ENCODE results near the gene C7. TPM values are rescaled to one million over a fixed set of nuclear protein-coding genes. Genes with fewer than 3 reads are reported as not detected.

C7 gene
- total RNA-seq, 1 experiment from 2014 or later: 0.74 TPM

GRCh38 chr5:41009232-41009631, 99.9 kb downstream of the C7 start:
- no peaks in the 10 kb centered on the region for H3K9me2 ChIP-seq (ENCODE audit: insufficient read depth)
- no TSS peak for BruUV-seq (replicated peaks)
- H4K20me1 ChIP-seq (ENCODE audit: insufficient read depth): no peaks in the 10 kb centered on the region
- no peak overlapping the region for H3K4me3 ChIP-seq (replicated peaks in 1 of 2; ENCODE audit: low read depth in 1 of 2, low read length in 2 of 2)
- no peak overlapping the region for H2AFZ ChIP-seq (ENCODE audit: low read depth, low read length, poor library complexity, severe bottlenecking)
- TF ChIP-seq JUND (IDR thresholded peaks at IDR 0.05): peak; percentile 49
- TF ChIP-seq SP1 (IDR thresholded peaks at IDR 0.05; ENCODE audit: low read depth): peak; percentile 60; the same call in 1 of the 2 replicates
- TF ChIP-seq FOSL1 (IDR thresholded peaks at IDR 0.05; ENCODE audit: low read depth): peak; percentile 77
- TF ChIP-seq ZBTB33 (IDR thresholded peaks at IDR 0.05; ENCODE audit: extremely low read depth, insufficient replicate concordance, low read length): no peak
- H3K4me1 ChIP-seq (ENCODE audit: control insufficient read depth in 1 of 2, insufficient read depth in 2 of 2, low read length in 2 of 2): peaks cover 0 to 7% of the 10 kb centered on the region in 2 experiments; a peak in 1 of 4 replicates
- ChIA-PET RAD21 (ENCODE audit: low non-redundant PET in 1 of 2, low total read pairs in 2 of 2, uncharacterized antibody in 2 of 2, unreplicated experiment in 2 of 2) (no interaction called here), CTCF (no interaction called here), POLR2A (no interaction called here)
- no peaks in the 10 kb centered on the region for H3K9me3 ChIP-seq (ENCODE audit: control insufficient read depth in 1 of 2, insufficient read depth in 1 of 2, low read depth in 1 of 2, low read length in 2 of 2)
- DNase-seq (ENCODE audit: low read depth, low spot score) (peak; percentile 26), ATAC-seq (0 out of 2 replicates have a peak, but pooled peaks have one; percentile 22)
- no peaks in the 10 kb centered on the region for H3K36me3 ChIP-seq (ENCODE audit: control insufficient read depth in 1 of 2, insufficient read depth in 2 of 2, low read length in 2 of 2)
- H3K79me2 ChIP-seq (ENCODE audit: insufficient read depth, low read length): no peaks in the 10 kb centered on the region
- H3K4me2 ChIP-seq (ENCODE audit: low read length): 0 out of 2 replicates have a peak overlapping the region, but pooled peaks have one; percentile 21
- H3K9ac ChIP-seq (ENCODE audit: low read length): no peak overlapping the region
- H3K27me3 ChIP-seq (ENCODE audit: insufficient read depth, low read length): no peaks in the 10 kb centered on the region
- intact Hi-C loops (cut with micrococcal nuclease): no loop called here
- H3K27ac ChIP-seq (ENCODE audit: low read depth, low read length): no peak overlapping the region

DNA sequence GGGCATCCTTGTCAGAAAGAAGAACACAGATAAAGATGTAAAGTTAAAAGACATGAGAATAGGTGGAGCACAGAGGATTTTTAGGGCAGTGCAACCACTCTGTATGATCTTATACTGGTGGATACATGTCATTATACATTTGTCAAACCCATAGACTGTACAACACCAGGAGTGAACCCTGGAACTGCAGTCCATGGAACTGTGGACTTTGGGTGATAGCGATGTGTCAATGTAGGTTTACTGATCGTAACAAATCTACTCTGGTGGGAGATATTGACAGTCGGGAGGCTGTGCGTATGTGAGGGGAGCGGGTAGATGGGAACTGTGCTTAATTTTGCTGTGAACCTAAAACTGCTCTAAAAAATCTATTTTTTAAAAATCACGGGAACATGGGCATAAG, 101.3 kb downstream of the C7 start:
- no peak for DNase-seq (ENCODE audit: low read depth, low spot score)
- Histone ChIP-seq H3K27me3 (ENCODE audit: insufficient read depth, low read length) (no peaks in the 10 kb centered on the region), H3K27ac (ENCODE audit: low read depth, low read length) (no peak overlapping the region), H2AFZ (ENCODE audit: low read depth, low read length, poor library complexity, severe bottlenecking) (no peak overlapping the region), H3K4me2 (ENCODE audit: low read length) (no peak overlapping the region), H3K9ac (ENCODE audit: low read length) (no peak overlapping the region), H3K9me2 (ENCODE audit: insufficient read depth) (no peaks in the 10 kb centered on the region), H3K9me3 (ENCODE audit: control insufficient read depth in 1 of 2, insufficient read depth in 1 of 2, low read depth in 1 of 2, low read length in 2 of 2) (no peaks in the 10 kb centered on the region), H3K4me3 (replicated peaks in 1 of 2; ENCODE audit: low read depth in 1 of 2, low read length in 2 of 2) (no peak overlapping the region), H3K79me2 (ENCODE audit: insufficient read depth, low read length) (no peaks in the 10 kb centered on the region), H3K36me3 (ENCODE audit: control insufficient read depth in 1 of 2, insufficient read depth in 2 of 2, low read length in 2 of 2) (no peaks in the 10 kb centered on the region), H3K4me1 (ENCODE audit: control insufficient read depth in 1 of 2, insufficient read depth in 2 of 2, low read length in 2 of 2) (peaks cover 0 to 7% of the 10 kb centered on the region in 2 experiments; a peak in 1 of 4 replicates), H4K20me1 (ENCODE audit: insufficient read depth) (no peaks in the 10 kb centered on the region)
- POLR2A ChIA-PET: no interaction called here
- RAD21 ChIA-PET (ENCODE audit: low non-redundant PET in 1 of 2, low total read pairs in 2 of 2, uncharacterized antibody in 2 of 2, unreplicated experiment in 2 of 2): no interaction called here
- no TSS peak for BruUV-seq (replicated peaks)
- no peak for ATAC-seq
- CTCF ChIA-PET: no interaction called here
- intact Hi-C loops (cut with micrococcal nuclease): no loop called here
- TF ChIP-seq ELF1 (IDR thresholded peaks at IDR 0.05; ENCODE audit: borderline replicate concordance, low read depth) (no peak), TCF7L2 (IDR thresholded peaks at IDR 0.05; ENCODE audit: borderline replicate concordance, extremely low read depth, insufficient read depth, insufficient read length) (no peak), CBX3 (IDR thresholded peaks at IDR 0.05; ENCODE audit: low read depth) (no peak), MAX (IDR thresholded peaks at IDR 0.05) (no peak), REST (IDR thresholded peaks at IDR 0.05; ENCODE audit: low read depth) (no peak), SRF (IDR thresholded peaks at IDR 0.05; ENCODE audit: low read depth) (no peak), EGR1 (IDR thresholded peaks at IDR 0.05; ENCODE audit: low read depth) (no peak), ZFX (IDR thresholded peaks at IDR 0.05) (no peak), EZH2 (IDR thresholded peaks at IDR 0.05) (no peak), CTCF (IDR thresholded peaks at IDR 0.05 in 2 of 3, conservative IDR thresholded peaks at IDR 0.05 in 1 of 3; ENCODE audit: borderline replicate concordance in 1 of 3, insufficient read depth in 1 of 3, low read depth in 2 of 3, low read length in 2 of 3) (no peak), FOSL1 (IDR thresholded peaks at IDR 0.05; ENCODE audit: low read depth) (no peak)

Measured in HCT116 (cell line).